Endothelial cell of umbilical vein (primary cell): ENCODE measurements around the gene WDR93. TPM values are rescaled to one million over a fixed set of nuclear protein-coding genes. Genes with fewer than 3 reads are reported as not detected.

Experiments
- BruUV-seq: library from RNA; stranded (reverse); fragments of 400-500 nt; replicated peaks from 2 replicates; lab custom pipeline; 2021; lab: Mats Ljungman, UMichigan
- CTCF ChIA-PET: fragments of 300-600, 350-600 bp; sonication (Branson Sonifier 250); formaldehyde crosslinking; loops from one replicate; lab custom pipeline; 2021; ENCODE audit warnings: antibody characterized with exemption, inconsistent platforms; lab: Charles Lee
- POLR2A ChIA-PET: fragments of 300-600, 350-600 bp; sonication (Branson Sonifier 250); formaldehyde crosslinking; loops from one replicate; lab custom pipeline; 2021; ENCODE audit warnings: antibody characterized with exemption, inconsistent platforms; lab: Charles Lee
- DNase-seq: peaks from one replicate; pipeline ENCODE4 v3.0.0-alpha.2; 2011; ENCODE audit warnings: low read depth, low spot score
- FAIRE-seq: peaks from 2 replicates; lab custom pipeline; 2011; peaks lifted over from hg19 to GRCh38; lab: Jason Lieb, UNC
- H2AFZ ChIP-seq: 2 replicates; pipeline ENCODE4 v1.6.0; 2012; ENCODE audit warnings: low read depth, low read length, control low read depth, inconsistent platforms
- H3K27ac ChIP-seq: 2 replicates; pipeline ENCODE4 v1.5.1; 2011; ENCODE audit warnings: low read depth, mild to moderate bottlenecking, control low read depth, low read length, moderate library complexity; ENCODE audit not compliant: insufficient read depth
- H3K27me3 ChIP-seq, 2 experiments: 2 replicates each; pipeline versions ENCODE4 v1.6.0 to v1.6.1; 2011; ENCODE audit warnings: low read length in 2 of 2, mixed read lengths in 1 of 2; ENCODE audit not compliant: control insufficient read depth in 2 of 2, insufficient read depth in 2 of 2
- H3K36me3 ChIP-seq, 2 experiments: 2 replicates in 1 of 2; 3 replicates in 1 of 2; pipeline ENCODE4 v1.5.1; 2011; ENCODE audit warnings: low read length in 2 of 2, mild to moderate bottlenecking in 1 of 2, moderate library complexity in 1 of 2; ENCODE audit not compliant: control insufficient read depth in 2 of 2, insufficient read depth in 2 of 2; ENCODE audit errors: extremely low read depth in 1 of 2
- H3K4me1 ChIP-seq: 3 replicates; pipeline ENCODE4 v1.5.1; 2011; ENCODE audit warnings: mild to moderate bottlenecking, low read length; ENCODE audit not compliant: control insufficient read depth, insufficient read depth; ENCODE audit errors: extremely low read depth
- H3K4me2 ChIP-seq: 2 replicates; pipeline ENCODE4 v1.6.1; 2011; ENCODE audit warnings: low read length, control low read depth, mixed read lengths; ENCODE audit not compliant: insufficient read depth
- H3K4me3 ChIP-seq, 3 experiments: fragments of 200-600 bp in 1 of 3; sonication (generic), shearing (Covaris generic) in 1 of 3; replicated peaks in 1 of 3; 2 replicates each; pipeline ENCODE4 v1.5.1; 2011 to 2016; ENCODE audit warnings: control low read depth in 3 of 3, low read length in 3 of 3, mild to moderate bottlenecking in 2 of 3, inconsistent platforms in 1 of 3, low read depth in 1 of 3, moderate library complexity in 1 of 3; ENCODE audit not compliant: insufficient read depth in 1 of 3
- H3K79me2 ChIP-seq: 2 replicates; pipeline ENCODE4 v1.6.0; 2012; ENCODE audit warnings: low read length, inconsistent platforms; ENCODE audit not compliant: control insufficient read depth, insufficient read depth
- H3K9ac ChIP-seq: replicated peaks from 2 replicates; pipeline ENCODE3; 2011; ENCODE audit warnings: low read length, control low read depth; ENCODE audit not compliant: insufficient read depth; ENCODE audit errors: extremely low read depth
- H3K9me1 ChIP-seq: replicated peaks from 3 replicates; pipeline ENCODE4 v1.6.0; 2011; ENCODE audit warnings: mild to moderate bottlenecking, low read length; ENCODE audit not compliant: control insufficient read depth, insufficient read depth; ENCODE audit errors: extremely low read depth
- H3K9me3 ChIP-seq: replicated peaks from 2 replicates; pipeline ENCODE4 v1.5.1; 2012; ENCODE audit warnings: low read length, inconsistent platforms; ENCODE audit not compliant: control insufficient read depth, insufficient read depth
- H4K20me1 ChIP-seq: replicated peaks from 2 replicates; pipeline ENCODE3; 2011; ENCODE audit warnings: mild to moderate bottlenecking, low read length; ENCODE audit not compliant: control insufficient read depth, insufficient read depth; ENCODE audit errors: extremely low read depth
- CTCF ChIP-seq, 2 donors: IDR thresholded peaks; 1 replicate in 1 of 2; 2 replicates in 1 of 2; pipeline ENCODE4 v1.5.1; 2011; ENCODE audit warnings: low read length in 2 of 2, mild to moderate bottlenecking in 2 of 2, moderate library complexity in 2 of 2, control low read depth in 1 of 2, inconsistent platforms in 1 of 2, low read depth in 1 of 2; ENCODE audit not compliant: insufficient read depth in 1 of 2; ENCODE audit errors: extremely low read depth in 1 of 2
- EZH2 ChIP-seq: IDR thresholded peaks from 2 replicates; pipeline ENCODE4 v1.6.1; 2012; ENCODE audit warnings: borderline replicate concordance, low read depth, mild to moderate bottlenecking, moderate library complexity, low read length, inconsistent platforms; ENCODE audit not compliant: severe bottlenecking
- FOS ChIP-seq: IDR thresholded peaks from 2 replicates; pipeline ENCODE4 v1.6.1; 2011; ENCODE audit warnings: mild to moderate bottlenecking, low read length, moderate library complexity, borderline replicate concordance; ENCODE audit not compliant: insufficient read depth
- GATA2 ChIP-seq: IDR thresholded peaks from 2 replicates; pipeline ENCODE4 v1.7.0; 2011; ENCODE audit warnings: low read depth, mild to moderate bottlenecking, moderate library complexity, mixed read lengths, low read length; ENCODE audit not compliant: insufficient read length, insufficient read depth
- JUN ChIP-seq: IDR thresholded peaks from 2 replicates; pipeline ENCODE4 v1.6.1; 2011; ENCODE audit warnings: borderline replicate concordance, low read depth; ENCODE audit not compliant: insufficient read length, insufficient read depth
- MAX ChIP-seq: IDR thresholded peaks from 2 replicates; pipeline ENCODE4 v1.6.1; 2011; ENCODE audit not compliant: insufficient read depth, insufficient read length
- MYC ChIP-seq: IDR thresholded peaks from one replicate; pipeline ENCODE4 v1.6.1; 2011; ENCODE audit warnings: mild to moderate bottlenecking, low read depth, low read length
- POLR2A ChIP-seq: IDR thresholded peaks from 2 replicates; pipeline ENCODE4 v1.6.1; 2012; ENCODE audit warnings: low read depth, mild to moderate bottlenecking, control low read depth, low read length
- POLR2AphosphoS5 ChIP-seq: IDR thresholded peaks from 2 replicates; pipeline ENCODE4 v1.6.1; 2012; ENCODE audit warnings: low read depth, mild to moderate bottlenecking, control low read depth, low read length, moderate library complexity; ENCODE audit not compliant: insufficient read depth
- dilution Hi-C: fragments of 300-500 bp; cut with MboI; formaldehyde crosslinking; loops from one replicate; pipeline ENCODE4 v1.15.0; 2019; ENCODE audit warnings: low sequenced_read_pairs; ENCODE audit not compliant: extremely low pct_ligation_motif_present
- intact Hi-C: fragments of 100-400 bp; cut with micrococcal nuclease; formaldehyde crosslinking; loops from one replicate; pipeline ENCODE4 v1.10.0; 2022
- polyA plus RNA-seq, 4 experiments: library from polyadenylated mRNA; depleted of rRNA in 3 of 4; stranded (reverse) in 3 of 4; unstranded in 1 of 4; fragments of >200 nt; gene quantifications; 2 replicates each; pipeline versions ENCODE4 v1.2.1 to v1.2.3, GENCODE V29; 2011 to 2012; ENCODE audit warnings: missing spikeins in 1 of 4
- total RNA-seq: library from RNA; stranded (reverse); gene quantifications from 2 replicates; pipeline ENCODE4 v1.2.3, GENCODE V29; 2021

The WDR93 gene
- total and polyA plus RNA-seq, 2 donors (not counting 3 experiments of a cell fraction or from before 2014, with no cell fraction given), result 0.07 TPM; not detected in 1

GRCh38 chr15:89679212-89679611 lies 11.4 kb upstream of the WDR93 start, which contains the start of gene PLIN1:
TSS of gene PLIN1 (minus strand) at chr15:89679367. CDS start at chr15:89677489, 1,878 bp downstream.
- intact Hi-C loops (no loop called here), dilution Hi-C loops (no loop called here)
- FAIRE-seq (no peak), DNase-seq (no peak)
- peaks cover 0 to 5% of the 10 kb centered on the region in 2 experiments for H3K27me3 ChIP-seq
- no peaks in the 10 kb centered on the region for H4K20me1 ChIP-seq
- POLR2A ChIA-PET, result no interaction called here
- no peak within 1 kb of the TSS for H3K4me2 ChIP-seq
- CTCF ChIA-PET, result no interaction called here
- H3K27ac ChIP-seq, result no peak within 1 kb of the TSS
- peaks cover 0 to 2% of the 10 kb centered on the region in 2 experiments for H3K36me3 ChIP-seq
- no peak within 1 kb of the TSS for H3K4me3 ChIP-seq
- no peaks in the 10 kb centered on the region for H3K9me1 ChIP-seq
- no peak within 1 kb of the TSS for H3K9ac ChIP-seq
- no TSS peak for BruUV-seq
- H3K4me1 ChIP-seq, result no peaks in the 10 kb centered on the region
- no peaks in the 10 kb centered on the region for H3K9me3 ChIP-seq
- no peak for TF ChIP-seq CTCF (IDR thresholded peaks at IDR 0.05; ENCODE audit: extremely low read depth in 1 of 2, insufficient read depth in 1 of 2, low read depth in 1 of 2, low read length in 2 of 2)
- no peak for TF ChIP-seq GATA2
- no peak for TF ChIP-seq JUN
- no peak for TF ChIP-seq MAX
- no peaks in the 10 kb centered on the region for H3K79me2 ChIP-seq
- H2AFZ ChIP-seq, result no peak within 1 kb of the TSS

DNA sequence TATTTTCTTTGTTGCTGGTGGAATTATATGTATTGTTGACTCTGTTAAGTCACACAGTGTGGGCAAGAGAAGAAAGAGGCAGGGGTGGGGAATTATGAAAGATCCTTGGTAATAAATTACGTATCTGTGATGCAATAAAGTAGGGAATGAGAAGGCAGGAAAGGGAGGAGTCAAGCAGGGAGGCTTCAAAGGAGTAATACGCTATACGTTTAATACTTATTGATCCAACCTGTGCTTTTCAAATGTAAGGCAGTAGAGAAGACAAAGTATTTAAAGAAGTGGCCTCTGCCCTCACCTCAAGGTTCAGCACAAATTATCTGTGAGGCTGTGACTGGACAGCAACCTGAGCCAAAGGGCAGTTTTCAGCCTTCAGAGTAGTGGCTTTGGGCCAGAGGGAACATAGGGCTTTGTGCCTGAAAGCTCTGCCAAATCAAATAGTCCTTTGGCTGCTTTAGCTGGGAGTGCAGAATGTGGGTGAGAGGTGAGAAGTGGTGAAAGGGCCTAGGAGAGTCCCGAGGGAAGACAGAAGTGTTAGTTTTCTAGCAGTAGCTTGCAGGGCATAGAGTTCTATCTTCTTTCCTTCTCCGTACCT lies 10.2 kb upstream of the WDR93 start:
- ChIA-PET POLR2A (no interaction called here), CTCF (no interaction called here)
- dilution Hi-C loops, result no loop called here
- H3K9me1 ChIP-seq, result no peaks in the 10 kb centered on the region
- H3K79me2 ChIP-seq, result no peaks in the 10 kb centered on the region
- no peak for TF ChIP-seq POLR2A
- no peak for TF ChIP-seq POLR2AphosphoS5
- TF ChIP-seq GATA2, result no peak
- TF ChIP-seq MYC, result no peak
- TF ChIP-seq CTCF (IDR thresholded peaks at IDR 0.05; ENCODE audit: extremely low read depth in 1 of 2, insufficient read depth in 1 of 2, low read depth in 1 of 2, low read length in 2 of 2), result no peak
- no peak for TF ChIP-seq EZH2
- TF ChIP-seq MAX, result no peak
- no peak for TF ChIP-seq JUN
- no peak for TF ChIP-seq FOS
- peaks cover 0 to 2% of the 10 kb centered on the region in 2 experiments for H3K36me3 ChIP-seq
- no peak overlapping the region for H3K4me2 ChIP-seq
- H3K9ac ChIP-seq, result no peak overlapping the region
- no peak overlapping the region for H3K4me3 ChIP-seq
- intact Hi-C loops, result no loop called here
- no peak for FAIRE-seq
- BruUV-seq, result no TSS peak
- H4K20me1 ChIP-seq, result no peaks in the 10 kb centered on the region
- no peak overlapping the region for H2AFZ ChIP-seq
- no peaks in the 10 kb centered on the region for H3K9me3 ChIP-seq
- peaks cover 0 to 5% of the 10 kb centered on the region in 2 experiments for H3K27me3 ChIP-seq
- DNase-seq, result peak; percentile 35
- H3K27ac ChIP-seq, result no peak overlapping the region
- no peaks in the 10 kb centered on the region for H3K4me1 ChIP-seq
